AG04449 (cell line): ENCODE measurements around the gene NDST3.

Source experiments
- CTCF ChIA-PET: fragments of 350-600 bp; formaldehyde crosslinking; extraction: SDS; loops from one replicate; lab custom pipeline; 2021; ENCODE audit warnings: antibody characterized with exemption; lab: Yijun Ruan, JAX
- POLR2A ChIA-PET: fragments of 400-600, 350-600 bp; formaldehyde crosslinking; extraction: SDS; loops from one replicate; lab custom pipeline; 2020; ENCODE audit warnings: antibody characterized with exemption, inconsistent platforms; lab: Yijun Ruan, JAX
- DNase-seq: peaks from one replicate; pipeline ENCODE4 v3.0.0-alpha.2; 2010; ENCODE audit warnings: low read depth, low spot score
- H3K4me3 ChIP-seq: 2 replicates; pipeline ENCODE4 v1.5.1; 2011; ENCODE audit warnings: low read depth, mild to moderate bottlenecking, control low read depth, low read length
- TF ChIP-seq, protein P1 (sequence below): IDR thresholded peaks from one replicate; pipeline ENCODE4 v1.5.1; 2011; ENCODE audit warnings: mild to moderate bottlenecking, moderate library complexity, low read length, control low read depth, inconsistent platforms; ENCODE audit not compliant: insufficient read depth; ENCODE audit errors: missing control alignments

NDST3 gene

DNA sequence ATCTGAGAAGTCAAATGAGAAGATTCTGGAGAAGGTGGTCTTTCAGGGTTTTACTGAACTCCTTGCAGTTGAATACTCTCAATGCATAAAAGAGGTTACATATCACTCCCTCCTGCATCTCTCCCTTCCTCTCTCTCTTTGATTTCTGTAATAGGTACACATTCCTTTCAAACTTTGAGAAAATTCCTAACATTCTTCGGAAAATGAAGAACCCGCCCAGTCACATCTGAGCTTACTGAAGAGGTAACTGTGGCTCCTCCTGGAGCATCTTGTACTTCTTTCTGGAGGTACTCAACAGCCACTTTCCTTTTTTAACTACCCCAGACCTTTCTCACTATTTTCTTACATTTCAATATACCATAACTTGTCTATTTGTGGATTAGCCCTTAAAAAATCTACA, 24.7 kb downstream of the NDST3 start:
- CTCF ChIA-PET = no interaction called here

DNA sequence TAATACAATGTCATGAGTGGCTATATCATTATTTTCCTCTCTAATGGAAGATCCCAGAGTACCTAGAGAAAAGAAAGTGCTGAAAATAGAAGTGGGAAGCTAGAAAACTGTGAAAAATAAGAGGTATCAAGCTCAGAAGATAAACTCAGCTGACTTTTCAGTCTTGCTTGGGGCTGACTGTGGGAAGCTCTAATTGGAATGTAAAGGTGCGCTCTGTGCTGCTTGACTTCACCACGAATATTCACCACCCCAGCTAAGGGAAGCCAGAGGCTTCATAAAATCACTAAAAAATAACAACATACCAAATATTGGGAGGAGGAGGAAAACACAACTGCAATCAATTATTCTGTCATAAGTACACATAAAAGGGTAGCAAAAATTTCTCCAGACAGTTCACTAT, 25.1 kb downstream of the NDST3 start:
- TF ChIP-seq, protein P1, sequence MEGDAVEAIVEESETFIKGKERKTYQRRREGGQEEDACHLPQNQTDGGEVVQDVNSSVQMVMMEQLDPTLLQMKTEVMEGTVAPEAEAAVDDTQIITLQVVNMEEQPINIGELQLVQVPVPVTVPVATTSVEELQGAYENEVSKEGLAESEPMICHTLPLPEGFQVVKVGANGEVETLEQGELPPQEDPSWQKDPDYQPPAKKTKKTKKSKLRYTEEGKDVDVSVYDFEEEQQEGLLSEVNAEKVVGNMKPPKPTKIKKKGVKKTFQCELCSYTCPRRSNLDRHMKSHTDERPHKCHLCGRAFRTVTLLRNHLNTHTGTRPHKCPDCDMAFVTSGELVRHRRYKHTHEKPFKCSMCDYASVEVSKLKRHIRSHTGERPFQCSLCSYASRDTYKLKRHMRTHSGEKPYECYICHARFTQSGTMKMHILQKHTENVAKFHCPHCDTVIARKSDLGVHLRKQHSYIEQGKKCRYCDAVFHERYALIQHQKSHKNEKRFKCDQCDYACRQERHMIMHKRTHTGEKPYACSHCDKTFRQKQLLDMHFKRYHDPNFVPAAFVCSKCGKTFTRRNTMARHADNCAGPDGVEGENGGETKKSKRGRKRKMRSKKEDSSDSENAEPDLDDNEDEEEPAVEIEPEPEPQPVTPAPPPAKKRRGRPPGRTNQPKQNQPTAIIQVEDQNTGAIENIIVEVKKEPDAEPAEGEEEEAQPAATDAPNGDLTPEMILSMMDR = no peak
- H3K4me3 ChIP-seq = no peak overlapping the region
- CTCF ChIA-PET = no interaction called here
- DNase-seq = no peak
- POLR2A ChIA-PET = no interaction called here

More for the DNA sequence above, 24.7 kb downstream of the NDST3 start:
- POLR2A ChIA-PET = interaction anchor here (0.6 kb wide), 1 partner anchor 207 kb away, joined by 3 read pairs; no protein-coding TSS in a partner anchor
- TF ChIP-seq, protein P1 = no peak
- no peak overlapping the region for H3K4me3 ChIP-seq
- DNase-seq = no peak

DNA sequence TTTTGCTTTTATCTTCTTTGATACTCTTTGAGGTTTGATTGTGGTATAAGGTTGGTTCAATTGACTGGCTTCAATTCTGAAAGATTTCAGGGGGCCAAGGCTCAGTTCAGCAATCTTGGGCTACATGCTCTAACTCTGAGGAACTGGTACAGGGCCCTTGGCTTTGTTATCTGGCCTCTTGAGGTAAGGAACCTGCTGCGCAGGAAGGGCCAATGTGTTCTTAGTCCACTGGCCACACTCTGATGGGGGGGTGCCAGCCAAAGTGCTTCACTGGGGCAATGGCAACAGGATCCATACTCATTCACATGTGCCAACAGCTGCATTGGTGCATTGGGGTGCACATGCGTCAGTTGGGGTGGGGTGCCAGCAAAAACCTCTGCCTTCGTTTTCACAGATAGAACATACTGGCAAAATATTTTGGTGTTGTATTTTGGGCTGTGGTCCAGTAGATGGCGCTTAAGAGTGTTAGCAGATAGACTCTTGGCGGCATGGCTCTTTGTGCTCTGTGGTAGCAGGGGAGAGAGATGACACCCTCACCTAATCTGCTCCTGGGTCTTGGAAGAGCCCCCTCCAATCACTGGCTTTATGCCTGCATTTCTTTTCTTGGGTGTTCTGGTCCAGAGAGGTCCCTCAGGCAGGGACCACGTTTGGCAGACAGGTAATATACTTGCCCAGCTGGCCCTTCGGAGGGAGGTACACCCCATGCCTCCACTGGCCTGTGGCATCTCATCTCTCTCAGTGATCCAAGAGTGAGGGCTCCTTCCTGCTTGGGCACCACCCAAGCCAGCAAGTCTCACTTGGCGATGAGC, 42.9 kb downstream of the NDST3 start:
- ChIA-PET POLR2A (no interaction called here), CTCF (interaction anchor here (0.8 to 4.9 kb wide), 11 partner anchors 10 to 194 kb away, joined by 3 to 99 read pairs (median 5); no protein-coding TSS in a partner anchor)
- H3K4me3 ChIP-seq = no peak overlapping the region
- TF ChIP-seq, protein P1 = peak; percentile 45
- no peak for DNase-seq

DNA sequence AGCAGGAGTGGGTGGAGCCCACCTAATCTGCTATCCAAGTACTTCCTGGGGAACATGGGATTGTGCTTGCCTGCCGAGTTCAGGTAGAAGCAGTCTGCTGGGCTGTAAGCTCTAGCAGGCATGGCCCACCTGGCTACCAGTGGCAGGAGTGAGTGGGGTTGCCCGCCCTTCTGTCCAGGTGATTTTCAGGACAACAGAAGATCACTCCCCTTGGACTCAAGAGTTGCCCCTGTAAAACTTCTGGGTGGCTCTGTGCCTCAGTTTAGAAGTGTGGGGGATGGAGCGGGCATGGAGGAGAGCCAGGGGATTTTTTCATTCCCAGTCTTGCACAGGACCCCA, 43.5 kb downstream of the NDST3 start:
- CTCF ChIA-PET = interaction anchor here (0.9 to 4.9 kb wide), 7 partner anchors 9 to 147 kb away, joined by 3 to 99 read pairs (median 5); no protein-coding TSS in a partner anchor
- no peak for DNase-seq
- TF ChIP-seq, protein P1 = no peak
- H3K4me3 ChIP-seq = no peak overlapping the region
- POLR2A ChIA-PET = no interaction called here

DNA sequence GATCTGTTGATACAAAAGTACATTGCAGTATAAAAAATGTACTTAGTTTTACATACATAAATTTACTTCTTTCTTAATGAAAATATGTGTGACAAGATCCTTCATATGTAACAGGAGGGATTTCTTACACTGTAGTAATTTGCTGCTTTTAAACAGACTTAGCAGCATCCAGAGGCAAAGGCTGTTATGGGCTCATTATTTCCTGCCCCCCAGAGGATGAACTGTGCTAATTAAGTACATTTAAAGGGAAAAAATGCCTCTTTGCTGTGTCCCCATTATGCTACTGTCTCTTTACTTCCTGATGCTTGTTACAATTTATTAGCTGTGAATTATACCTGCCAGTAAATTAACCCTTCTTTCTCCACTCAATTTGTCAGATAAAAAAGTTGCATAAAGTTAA, 47.1 kb downstream of the NDST3 start:
- ChIA-PET CTCF (interaction anchor here (1.0 to 1.7 kb wide), 2 partner anchors 143 to 189 kb away, joined by 3 to 6 read pairs; no protein-coding TSS in a partner anchor), POLR2A (no interaction called here)
- H3K4me3 ChIP-seq = no peak overlapping the region
- TF ChIP-seq, protein P1 = no peak
- DNase-seq = no peak

DNA sequence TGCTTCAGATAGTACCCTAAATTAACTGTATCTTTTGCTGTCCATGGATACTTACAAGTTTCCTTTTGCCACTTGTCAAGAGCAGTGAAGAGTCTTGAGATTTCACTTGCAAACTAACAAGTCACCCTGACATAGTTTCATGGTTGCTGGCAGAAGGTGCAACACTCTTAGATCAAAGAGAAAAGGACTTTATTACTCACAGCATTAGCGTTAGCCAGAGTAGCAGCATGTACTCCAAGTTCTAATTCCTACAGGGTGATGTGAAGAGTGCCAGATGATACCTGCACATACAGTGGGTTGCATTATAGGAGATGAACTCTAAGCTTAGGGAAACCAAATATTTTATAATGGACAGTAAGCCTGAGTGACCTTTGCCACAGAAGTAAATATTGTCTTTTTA, 47.9 kb downstream of the NDST3 start:
- H3K4me3 ChIP-seq = no peak overlapping the region
- TF ChIP-seq, protein P1 = no peak
- POLR2A ChIA-PET = no interaction called here
- DNase-seq = no peak
- CTCF ChIA-PET = interaction anchor here (1.0 to 1.7 kb wide), 3 partner anchors 22 to 188 kb away, joined by 3 to 6 read pairs (median 3); no protein-coding TSS in a partner anchor
